Measurements from ENCODE around the gene CCDC38.

- TF ChIP-seq, protein P1, sequence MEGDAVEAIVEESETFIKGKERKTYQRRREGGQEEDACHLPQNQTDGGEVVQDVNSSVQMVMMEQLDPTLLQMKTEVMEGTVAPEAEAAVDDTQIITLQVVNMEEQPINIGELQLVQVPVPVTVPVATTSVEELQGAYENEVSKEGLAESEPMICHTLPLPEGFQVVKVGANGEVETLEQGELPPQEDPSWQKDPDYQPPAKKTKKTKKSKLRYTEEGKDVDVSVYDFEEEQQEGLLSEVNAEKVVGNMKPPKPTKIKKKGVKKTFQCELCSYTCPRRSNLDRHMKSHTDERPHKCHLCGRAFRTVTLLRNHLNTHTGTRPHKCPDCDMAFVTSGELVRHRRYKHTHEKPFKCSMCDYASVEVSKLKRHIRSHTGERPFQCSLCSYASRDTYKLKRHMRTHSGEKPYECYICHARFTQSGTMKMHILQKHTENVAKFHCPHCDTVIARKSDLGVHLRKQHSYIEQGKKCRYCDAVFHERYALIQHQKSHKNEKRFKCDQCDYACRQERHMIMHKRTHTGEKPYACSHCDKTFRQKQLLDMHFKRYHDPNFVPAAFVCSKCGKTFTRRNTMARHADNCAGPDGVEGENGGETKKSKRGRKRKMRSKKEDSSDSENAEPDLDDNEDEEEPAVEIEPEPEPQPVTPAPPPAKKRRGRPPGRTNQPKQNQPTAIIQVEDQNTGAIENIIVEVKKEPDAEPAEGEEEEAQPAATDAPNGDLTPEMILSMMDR (conservative IDR thresholded peaks at IDR 0.05 in 1 of 2, IDR thresholded peaks at IDR 0.05 in 1 of 2; ENCODE audit: extremely low read depth in 1 of 2, insufficient read depth in 1 of 2, low read depth in 1 of 2, low read length in 2 of 2): no peak
- TF ChIP-seq EZH2 (IDR thresholded peaks at IDR 0.05; ENCODE audit: borderline replicate concordance, low read length): no peak
Measured at GRCh38 chr12:95874452-95874851, 68.0 kb downstream of the CCDC38 start.
